ENCODE measurements around the gene SETBP1.

The SETBP1 gene

DNA sequence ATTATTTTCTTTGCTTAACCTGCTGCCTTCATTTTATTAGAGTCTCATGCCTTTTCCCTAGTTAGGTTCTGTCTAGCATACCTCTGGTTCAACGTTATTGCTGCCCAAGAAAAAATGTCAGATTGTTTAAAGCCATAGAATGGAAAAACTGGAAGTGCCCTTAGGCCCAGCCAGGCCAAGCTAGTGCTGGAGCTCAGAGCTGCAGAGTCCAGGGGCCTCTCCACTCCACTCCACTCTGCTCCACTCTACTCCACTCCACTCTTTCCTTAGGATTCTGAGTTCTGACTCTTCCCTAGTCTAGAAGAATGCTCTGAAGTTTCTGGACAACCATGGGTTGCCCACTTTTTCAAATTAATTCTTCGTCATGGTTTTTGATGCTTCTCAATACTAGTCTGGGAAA is 155.6 kb downstream of the SETBP1 start:
- no peak overlapping the region for H3K4me2 ChIP-seq (ENCODE audit: low read length)
- H3K4me1 ChIP-seq = peaks cover 23% of the 10 kb centered on the region
- H3K4me3 ChIP-seq (ENCODE audit: low read depth, low read length) = no peak overlapping the region
- H3K9me3 ChIP-seq (ENCODE audit: control insufficient read depth, low read length) = no peaks in the 10 kb centered on the region
- H3K36me3 ChIP-seq (ENCODE audit: control insufficient read depth, insufficient read depth, low read length) = no peaks in the 10 kb centered on the region
- H3K27me3 ChIP-seq (ENCODE audit: control insufficient read depth, insufficient read depth, low read length) = no peaks in the 10 kb centered on the region
- H3K27ac ChIP-seq = no peak overlapping the region
- H3K9ac ChIP-seq = no peak overlapping the region
- H3K79me2 ChIP-seq = peaks cover 10% of the 10 kb centered on the region
- no peak for TF ChIP-seq CTCF (IDR thresholded peaks at IDR 0.05)
- H2AFZ ChIP-seq = no peak overlapping the region

DNA sequence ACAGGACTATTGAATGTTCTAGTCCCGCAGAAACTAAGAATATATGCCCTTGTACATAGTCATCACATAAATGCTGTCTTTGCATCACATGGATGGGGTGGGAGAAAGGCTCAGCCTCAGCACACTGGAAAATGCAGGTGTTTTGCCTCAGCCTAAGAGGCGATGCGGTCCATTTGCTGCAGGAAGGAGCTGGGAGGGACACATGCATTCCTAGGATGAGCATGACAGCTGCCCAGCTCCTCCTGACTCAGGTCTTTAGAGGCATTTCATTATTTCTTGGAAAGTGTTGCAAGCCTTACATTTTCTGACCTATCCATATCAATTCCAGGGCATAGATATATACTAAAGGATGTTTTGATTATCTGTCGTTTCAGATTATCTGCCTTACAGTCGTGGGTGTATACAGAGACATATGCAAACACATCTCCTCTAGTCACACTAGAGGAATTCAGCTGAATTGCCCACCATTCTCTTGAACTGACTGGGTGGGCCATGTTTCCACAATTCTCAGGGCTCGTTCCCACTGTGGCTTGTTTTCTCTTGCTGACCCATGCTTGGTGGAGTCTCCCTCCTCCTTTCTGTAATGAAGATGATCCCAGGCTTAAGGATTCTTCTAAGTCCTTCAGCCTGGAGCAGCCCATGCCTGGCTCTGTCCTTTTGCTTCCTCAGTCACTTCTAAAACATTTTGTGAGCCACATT is 156.9 kb downstream of the SETBP1 start:
- no peak overlapping the region for H3K4me2 ChIP-seq (ENCODE audit: low read length)
- no peak overlapping the region for H3K9ac ChIP-seq
- peaks cover 23% of the 10 kb centered on the region for H3K4me1 ChIP-seq
- TF ChIP-seq CTCF (IDR thresholded peaks at IDR 0.05) = no peak
- H3K27ac ChIP-seq = no peak overlapping the region
- H3K27me3 ChIP-seq (ENCODE audit: control insufficient read depth, insufficient read depth, low read length) = no peaks in the 10 kb centered on the region
- H3K9me3 ChIP-seq (ENCODE audit: control insufficient read depth, low read length) = no peaks in the 10 kb centered on the region
- peaks cover 22% of the 10 kb centered on the region for H3K79me2 ChIP-seq
- no peaks in the 10 kb centered on the region for H3K36me3 ChIP-seq (ENCODE audit: control insufficient read depth, insufficient read depth, low read length)
- no peak overlapping the region for H2AFZ ChIP-seq
- no peak overlapping the region for H3K4me3 ChIP-seq (ENCODE audit: low read depth, low read length)

GRCh38 chr18:44838971-44839666 is 158.4 kb downstream of the SETBP1 start:
- Histone ChIP-seq H3K9ac (no peak overlapping the region), H2AFZ (no peak overlapping the region), H3K27me3 (ENCODE audit: control insufficient read depth, insufficient read depth, low read length) (no peaks in the 10 kb centered on the region), H3K4me3 (ENCODE audit: low read depth, low read length) (no peak overlapping the region), H3K27ac (no peak overlapping the region), H3K36me3 (ENCODE audit: control insufficient read depth, insufficient read depth, low read length) (no peaks in the 10 kb centered on the region), H3K79me2 (peaks cover 31% of the 10 kb centered on the region), H3K9me3 (ENCODE audit: control insufficient read depth, low read length) (no peaks in the 10 kb centered on the region), H3K4me1 (peaks cover 23% of the 10 kb centered on the region), H3K4me2 (ENCODE audit: low read length) (no peak overlapping the region)
- no peak for TF ChIP-seq CTCF (IDR thresholded peaks at IDR 0.05)

GRCh38 chr18:44840058-44840790 is 159.5 kb downstream of the SETBP1 start:
- no peak overlapping the region for H3K9ac ChIP-seq
- no peak overlapping the region for H2AFZ ChIP-seq
- no peaks in the 10 kb centered on the region for H3K9me3 ChIP-seq (ENCODE audit: control insufficient read depth, low read length)
- no peak for TF ChIP-seq CTCF (IDR thresholded peaks at IDR 0.05)
- peaks cover 21% of the 10 kb centered on the region for H3K4me1 ChIP-seq
- H3K27me3 ChIP-seq (ENCODE audit: control insufficient read depth, insufficient read depth, low read length) = no peaks in the 10 kb centered on the region
- H3K4me2 ChIP-seq (ENCODE audit: low read length) = no peak overlapping the region
- no peak overlapping the region for H3K27ac ChIP-seq
- H3K79me2 ChIP-seq = peaks cover 41% of the 10 kb centered on the region
- H3K36me3 ChIP-seq (ENCODE audit: control insufficient read depth, insufficient read depth, low read length) = no peaks in the 10 kb centered on the region
- no peak overlapping the region for H3K4me3 ChIP-seq (ENCODE audit: low read depth, low read length)

Measured in parathyroid adenoma (tissue), 2 donors.